Measurements from ENCODE around the gene MEX3A. TPM values are rescaled to one million over a fixed set of nuclear protein-coding genes. Genes with fewer than 3 reads are reported as not detected.
A peak's percentile ranks its signal among the peaks of the same experiment; 100 is the strongest.
"Not testable (repeated sequence)": the region's sequence is repeated elsewhere in the genome, so short reads cannot be mapped to it uniquely, and the experiment has no call there.

The MEX3A gene
- polyA plus RNA-seq, 1 donor, result 21.8 TPM

DNA sequence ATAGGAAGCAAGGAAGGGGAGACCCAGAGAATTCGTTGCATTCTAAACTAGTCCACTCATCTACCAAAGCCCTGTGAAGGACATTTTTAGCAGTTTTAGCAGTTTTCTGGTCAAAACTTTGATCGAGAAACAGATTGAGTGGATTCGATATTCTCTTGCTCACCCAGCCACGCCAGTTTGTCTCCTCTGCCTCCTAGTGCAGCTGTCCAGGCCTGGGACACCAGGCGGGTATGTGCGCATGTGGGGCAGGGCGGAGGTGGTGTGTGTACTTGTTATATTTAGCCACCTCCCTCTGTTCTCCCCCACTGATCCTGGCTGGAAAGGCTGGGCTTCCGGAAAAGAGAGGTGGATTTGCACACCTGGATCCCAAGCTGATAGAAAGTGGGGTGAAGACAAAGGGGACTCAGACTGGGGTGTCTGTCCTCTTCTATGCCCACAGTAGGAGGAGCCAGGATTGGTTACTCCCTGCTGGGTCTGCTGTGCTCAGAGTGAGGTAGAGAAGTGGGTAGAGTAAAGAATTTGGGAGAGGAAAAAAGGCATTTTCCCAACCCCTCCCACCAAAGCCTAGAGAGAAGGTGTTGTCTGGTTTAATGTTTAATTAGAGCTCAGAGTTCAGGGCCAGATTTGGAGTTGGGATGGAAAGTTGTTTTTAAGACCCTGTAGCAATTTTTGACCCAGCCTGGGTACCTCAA, 36.1 kb upstream of the MEX3A start:
- DNase-seq (ENCODE audit: low read depth), result no peak

- DNase-seq (ENCODE audit: low read depth), result no peak
Observed at GRCh38 chr1:156117414-156118176, 35.3 kb upstream of the MEX3A start.

- not testable (repeated sequence) for DNase-seq (ENCODE audit: low read depth)
Observed at GRCh38 chr1:156116731-156117130, 34.5 kb upstream of the MEX3A start.

GRCh38 chr1:156115514-156116374, 33.5 kb upstream of the MEX3A start:
- DNase-seq (ENCODE audit: low read depth), result no peak

DNA sequence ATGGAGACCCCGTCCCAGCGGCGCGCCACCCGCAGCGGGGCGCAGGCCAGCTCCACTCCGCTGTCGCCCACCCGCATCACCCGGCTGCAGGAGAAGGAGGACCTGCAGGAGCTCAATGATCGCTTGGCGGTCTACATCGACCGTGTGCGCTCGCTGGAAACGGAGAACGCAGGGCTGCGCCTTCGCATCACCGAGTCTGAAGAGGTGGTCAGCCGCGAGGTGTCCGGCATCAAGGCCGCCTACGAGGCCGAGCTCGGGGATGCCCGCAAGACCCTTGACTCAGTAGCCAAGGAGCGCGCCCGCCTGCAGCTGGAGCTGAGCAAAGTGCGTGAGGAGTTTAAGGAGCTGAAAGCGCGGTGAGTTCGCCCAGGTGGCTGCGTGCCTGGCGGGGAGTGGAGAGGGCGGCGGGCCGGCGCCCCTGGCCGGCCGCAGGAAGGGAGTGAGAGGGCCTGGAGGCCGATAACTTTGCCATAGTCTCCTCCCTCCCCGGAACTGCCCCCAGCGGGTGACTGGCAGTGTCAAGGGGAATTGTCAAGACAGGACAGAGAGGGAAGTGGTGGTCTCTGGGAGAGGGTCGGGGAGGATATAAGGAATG, 32.8 kb upstream of the MEX3A start:
- no peak for DNase-seq (ENCODE audit: low read depth)

DNA sequence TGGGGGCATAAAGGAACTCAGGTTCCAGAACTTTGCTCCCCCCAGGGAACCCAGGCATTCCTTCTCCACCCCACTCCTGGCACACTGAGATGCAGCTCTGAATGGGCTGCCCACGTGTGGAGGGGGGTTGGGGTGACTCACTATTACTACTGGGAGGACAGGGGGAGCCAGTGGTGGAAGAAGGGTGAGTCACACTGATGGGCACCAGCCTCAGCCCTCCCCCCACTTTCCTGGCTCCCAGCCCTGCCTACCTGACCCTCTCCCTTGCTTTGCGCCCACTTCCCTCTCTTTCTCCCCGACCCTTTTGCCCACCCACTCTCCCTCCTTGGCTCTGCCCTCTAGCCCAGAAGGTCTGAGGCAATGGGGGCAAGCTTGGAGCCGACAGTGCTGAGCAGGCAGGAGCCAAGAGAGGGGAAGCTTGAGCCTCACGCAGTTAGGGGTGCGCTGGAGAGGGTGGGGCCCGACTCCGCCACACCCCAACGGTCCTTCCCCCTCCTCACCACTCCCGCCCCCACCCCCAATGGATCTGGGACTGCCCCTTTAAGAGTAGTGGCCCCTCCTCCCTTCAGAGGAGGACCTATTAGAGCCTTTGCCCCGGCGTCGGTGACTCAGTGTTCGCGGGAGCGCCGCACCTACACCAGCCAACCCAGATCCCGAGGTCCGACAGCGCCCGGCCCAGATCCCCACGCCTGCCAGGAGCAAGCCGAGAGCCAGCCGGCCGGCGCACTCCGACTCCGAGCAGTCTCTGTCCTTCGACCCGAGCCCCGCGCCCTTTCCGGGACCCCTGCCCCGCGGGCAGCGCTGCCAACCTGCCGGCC, 32.0 kb upstream of the MEX3A start, which contains the start of gene LMNA:
Gene LMNA (plus strand): TSS at position 611 of the 818 bp plus-strand sequence. CDS start 208 bp downstream, outside the sequence.
- peak; percentile 79 for DNase-seq (ENCODE audit: low read depth)

DNA sequence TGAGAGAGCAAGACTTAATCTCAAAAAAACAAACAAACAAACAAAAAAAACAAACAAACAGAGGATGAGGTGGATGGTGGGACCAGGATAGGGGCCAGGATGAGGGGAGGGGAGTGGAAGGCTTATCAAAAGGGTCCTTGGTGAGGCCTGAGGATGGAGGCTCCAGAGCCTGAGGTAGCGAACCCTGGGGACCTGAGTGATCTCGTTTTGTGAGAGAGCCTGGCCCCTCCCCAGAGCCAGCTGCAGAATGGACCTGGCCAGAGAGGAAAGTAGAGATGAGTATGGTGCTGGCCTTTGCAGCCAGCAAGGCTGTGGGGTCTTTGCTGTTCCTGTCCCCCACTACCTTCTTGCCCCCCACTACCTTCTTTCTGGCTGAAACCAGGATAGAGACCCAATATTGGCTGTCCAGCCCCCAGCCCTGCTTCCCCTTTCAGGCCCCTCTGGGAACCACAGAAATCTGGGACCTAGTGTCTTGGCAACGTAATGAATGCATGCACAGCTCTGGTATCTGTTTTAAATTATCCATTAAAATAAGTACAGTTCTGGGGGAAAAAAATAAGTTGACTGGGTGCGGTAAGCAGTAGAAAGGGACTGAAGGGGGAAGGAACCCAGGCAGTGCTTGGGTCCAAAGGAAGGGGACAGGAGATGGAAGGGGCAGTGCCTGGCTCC, 31.2 kb upstream of the MEX3A start:
- DNase-seq (ENCODE audit: low read depth), result no peak

DNA sequence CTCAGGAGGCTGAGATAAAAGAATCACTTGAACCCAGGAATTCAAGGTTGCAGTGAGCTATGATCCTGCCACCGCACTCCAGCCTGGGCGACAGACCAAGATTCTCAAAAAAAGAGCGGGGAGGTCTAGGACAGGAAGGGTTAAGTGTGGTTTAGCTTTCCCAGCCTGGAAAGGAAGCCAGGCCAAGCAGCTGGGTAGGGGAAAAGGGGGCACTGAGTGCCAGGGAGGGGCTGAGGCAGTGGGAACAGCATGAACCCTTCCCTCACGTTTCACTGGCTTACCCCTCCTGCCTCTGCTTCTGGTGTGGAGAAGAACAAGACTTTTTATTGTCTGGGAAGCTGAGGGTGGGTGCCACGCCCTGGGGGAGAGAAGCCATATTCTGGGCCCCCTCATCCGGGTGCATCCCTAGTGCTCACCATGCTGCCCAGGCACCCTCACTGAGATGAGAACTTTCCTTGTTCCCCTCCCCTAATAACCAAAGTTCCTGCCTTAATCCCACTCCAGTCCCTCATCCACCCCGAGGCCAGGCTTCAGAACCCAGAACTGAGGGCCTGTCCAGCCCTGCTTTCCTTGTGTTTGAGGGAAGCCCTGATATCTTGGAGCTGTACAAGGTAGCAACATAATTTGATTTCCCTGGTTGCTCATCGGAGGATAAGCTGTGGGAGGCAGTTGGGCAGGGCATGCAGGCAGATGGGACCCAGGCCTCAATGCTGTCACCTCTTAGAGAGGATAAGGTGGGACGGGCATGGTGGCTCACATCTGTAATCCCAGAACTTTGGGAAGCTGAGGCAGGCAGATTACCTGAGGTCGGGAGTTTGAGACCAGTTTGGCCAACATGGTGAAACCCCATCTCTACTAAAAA, 30.2 kb upstream of the MEX3A start:
- DNase-seq (ENCODE audit: low read depth), result no peak

- no peak for DNase-seq (ENCODE audit: low read depth)
Observed at GRCh38 chr1:156111355-156111962, 29.2 kb upstream of the MEX3A start.

DNA sequence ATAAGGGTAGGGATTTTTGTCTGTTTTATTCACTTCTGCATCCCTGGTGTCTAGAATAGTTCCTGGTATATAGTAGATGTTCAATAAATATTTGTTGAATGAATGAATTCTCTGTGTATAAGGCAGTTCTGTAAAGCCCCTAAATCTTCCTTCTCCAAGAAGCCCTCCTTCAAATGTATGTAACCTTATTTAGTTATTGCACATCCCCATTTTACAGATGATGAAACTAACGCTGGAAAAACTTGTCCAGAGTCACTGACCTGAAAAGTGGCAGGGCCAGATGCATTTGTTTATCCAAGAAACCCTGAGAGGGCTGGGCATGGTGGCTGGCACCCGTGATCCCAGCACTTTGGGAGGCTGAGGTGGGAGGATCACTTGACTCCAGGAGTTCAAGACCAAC, 28.0 kb upstream of the MEX3A start:
- no peak for DNase-seq (ENCODE audit: low read depth)

DNA sequence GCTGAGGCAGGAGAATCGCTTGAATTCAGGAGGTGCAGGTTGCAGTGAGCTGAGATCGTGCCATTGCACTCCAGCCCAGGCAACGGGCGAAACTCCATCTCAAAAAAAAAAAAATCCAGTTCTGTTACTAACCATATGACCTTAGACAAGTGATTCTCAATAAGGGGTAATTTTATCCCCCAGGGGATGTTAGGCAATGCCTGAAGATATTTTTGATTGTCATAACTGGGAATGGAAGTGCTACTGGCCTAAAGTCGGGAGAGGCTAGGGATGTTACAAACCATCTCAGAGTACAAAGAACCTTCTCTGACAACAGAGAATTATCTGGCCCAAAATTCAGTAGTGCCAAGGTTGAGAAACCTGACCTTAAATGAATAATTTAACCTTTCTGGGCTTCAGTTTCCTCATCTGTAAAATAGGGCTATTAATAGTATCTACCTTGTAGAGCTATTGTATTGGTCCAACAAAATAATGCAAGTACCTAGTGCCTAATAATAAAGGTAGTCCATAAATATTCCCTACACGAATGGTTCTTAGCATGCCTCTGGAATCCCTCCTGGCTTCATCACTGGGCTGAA, 26.5 kb upstream of the MEX3A start:
- DNase-seq (ENCODE audit: low read depth), result no peak

DNA sequence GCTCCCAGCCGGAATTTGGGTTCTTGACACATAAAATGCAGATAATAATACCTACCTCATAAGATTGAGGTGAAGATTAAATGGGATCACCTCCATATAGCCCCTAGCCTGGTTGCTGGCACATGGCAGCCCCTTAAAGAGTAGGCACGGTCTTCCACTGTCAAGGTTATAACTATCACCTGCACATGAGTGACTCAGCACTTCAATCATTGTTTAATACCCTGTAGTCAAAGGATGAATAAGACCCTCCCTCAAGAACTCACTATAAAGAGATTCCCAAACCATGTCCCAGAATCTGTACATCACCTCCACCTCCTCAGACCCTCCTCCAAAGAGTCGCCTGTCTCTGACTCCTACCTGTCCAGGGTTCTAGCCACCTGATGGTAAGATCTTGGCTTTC, 25.8 kb upstream of the MEX3A start:
- no peak for DNase-seq (ENCODE audit: low read depth)

GRCh38 chr1:156106624-156107488, 24.6 kb upstream of the MEX3A start:
- no peak for DNase-seq (ENCODE audit: low read depth)

DNA sequence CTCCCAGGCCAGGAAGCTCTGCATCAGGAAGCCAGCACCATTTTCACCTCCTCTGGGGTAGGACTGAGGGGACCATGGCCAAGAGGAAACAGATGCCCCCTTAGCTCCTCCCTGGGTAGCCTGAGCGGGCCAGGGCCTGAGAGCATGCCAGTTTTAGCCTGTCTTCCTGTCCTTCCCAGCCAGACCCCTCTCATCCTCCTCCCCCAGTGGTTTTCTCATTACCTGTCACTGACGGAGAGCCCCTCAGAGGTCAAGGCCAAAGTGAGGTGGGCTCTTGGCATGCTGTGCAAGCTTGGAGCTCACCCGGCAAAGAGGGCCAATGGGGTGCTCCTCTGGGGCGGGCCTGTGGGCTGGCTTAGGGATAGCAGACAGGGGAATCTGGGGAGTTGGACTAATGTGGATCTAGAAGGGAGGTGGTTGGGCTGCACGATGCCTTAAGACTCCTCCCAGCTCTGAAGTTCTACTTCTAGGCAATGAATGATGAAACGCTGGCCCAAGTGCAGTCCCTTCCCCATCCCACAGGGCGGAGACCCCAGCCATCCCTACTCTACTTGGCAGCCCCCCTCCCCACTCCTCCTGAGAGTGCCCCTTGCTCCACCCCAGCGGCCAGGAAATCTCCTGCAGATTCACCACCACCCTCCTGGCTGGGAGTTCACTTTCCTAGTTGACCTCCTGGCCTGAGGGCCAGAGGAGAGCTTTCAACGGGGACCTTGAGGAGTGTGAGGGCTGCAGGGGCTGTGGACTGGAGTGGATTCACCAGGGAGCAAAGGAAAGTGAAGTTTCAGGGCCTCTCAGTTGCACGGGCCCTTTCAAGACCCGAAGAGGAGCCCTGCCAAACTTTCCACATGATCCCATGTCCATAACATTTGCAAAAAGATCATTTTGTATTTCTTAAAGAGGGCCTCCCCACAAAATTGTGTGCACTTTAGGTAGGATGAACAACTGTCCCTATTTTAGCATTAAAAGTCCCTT, 22.9 kb upstream of the MEX3A start:
- DNase-seq (ENCODE audit: low read depth), result no peak

- DNase-seq (ENCODE audit: low read depth), result peak; percentile 85
Observed at GRCh38 chr1:156104065-156104810, 22.0 kb upstream of the MEX3A start.

- DNase-seq (ENCODE audit: low read depth), result no peak
Observed at GRCh38 chr1:156103521-156103947, 21.3 kb upstream of the MEX3A start.

Measured in forelimb muscle (tissue), 1 donor.